H9 (cell line): ENCODE data around the gene DNASE1L1. TPM values are rescaled to one million over a fixed set of nuclear protein-coding genes. Genes with fewer than 3 reads are reported as not detected.

Experiments used
- DNase-seq: peaks from one replicate; pipeline ENCODE4 v3.0.0-alpha.2; 2017
- H2AFZ ChIP-seq: one replicate; pipeline ENCODE4 v1.6.1; 2013; ENCODE audit warnings: mild to moderate bottlenecking, low read length, control low read depth, moderate library complexity
- H2AK5ac ChIP-seq: 2 replicates; pipeline ENCODE4 v1.6.1; 2013; ENCODE audit warnings: low read length, control low read depth, mixed read lengths; ENCODE audit not compliant: insufficient read length
- H2BK120ac ChIP-seq: one replicate; pipeline ENCODE4 v1.6.1; 2013; ENCODE audit warnings: low read depth, mild to moderate bottlenecking, low read length, control low read depth, inconsistent platforms; ENCODE audit not compliant: poor library complexity, severe bottlenecking
- H2BK12ac ChIP-seq: 2 replicates; pipeline ENCODE4 v1.6.1; 2013; ENCODE audit warnings: low read length, control low read depth, mixed read lengths, low read depth; ENCODE audit not compliant: insufficient read length
- H2BK15ac ChIP-seq: 2 replicates; pipeline ENCODE4 v1.6.1; 2013; ENCODE audit warnings: low read depth, low read length, control low read depth
- H2BK20ac ChIP-seq: one replicate; pipeline ENCODE4 v1.6.1; 2013; ENCODE audit warnings: low read depth, mild to moderate bottlenecking, low read length, control low read depth, inconsistent platforms; ENCODE audit not compliant: poor library complexity, severe bottlenecking
- H2BK5ac ChIP-seq: 2 replicates; pipeline ENCODE4 v1.6.1; 2013; ENCODE audit warnings: low read length, control low read depth, mixed read lengths; ENCODE audit not compliant: insufficient read length
- H3K14ac ChIP-seq: 2 replicates; pipeline ENCODE4 v1.6.1; 2013; ENCODE audit warnings: low read length, control low read depth; ENCODE audit not compliant: insufficient read depth
- H3K18ac ChIP-seq: 2 replicates; pipeline ENCODE4 v1.6.1; 2013; ENCODE audit warnings: low read depth, mild to moderate bottlenecking, mixed read lengths, low read length, control low read depth; ENCODE audit not compliant: insufficient read length
- H3K23ac ChIP-seq: 2 replicates; pipeline ENCODE4 v1.6.1; 2013; ENCODE audit warnings: low read length, control low read depth, mixed read lengths, low read depth; ENCODE audit not compliant: insufficient read length
- H3K23me2 ChIP-seq: 2 replicates; pipeline ENCODE4 v1.6.1; 2013; ENCODE audit warnings: low read depth, mild to moderate bottlenecking, mixed read lengths, low read length, control low read depth; ENCODE audit not compliant: insufficient read length, poor library complexity, severe bottlenecking
- H3K27ac ChIP-seq: 2 replicates; pipeline ENCODE4 v1.5.1; 2013; ENCODE audit warnings: low read length, control low read depth, mixed read lengths, low read depth; ENCODE audit not compliant: insufficient read length
- H3K27me3 ChIP-seq: 2 replicates; pipeline ENCODE4 v1.6.1; 2013; ENCODE audit warnings: low read length, control low read depth, inconsistent platforms; ENCODE audit not compliant: insufficient read depth
- H3K4ac ChIP-seq: 2 replicates; pipeline ENCODE4 v1.6.1; 2013; ENCODE audit warnings: low read depth, mild to moderate bottlenecking, control low read depth, inconsistent platforms, low read length, moderate library complexity
- H3K4me1 ChIP-seq: 2 replicates; pipeline ENCODE4 v1.6.1; 2013; ENCODE audit warnings: low read length, control low read depth, inconsistent platforms; ENCODE audit not compliant: insufficient read depth
- H3K4me2 ChIP-seq: 2 replicates; pipeline ENCODE4 v1.6.1; 2013; ENCODE audit warnings: low read length, control low read depth, mixed read lengths; ENCODE audit not compliant: insufficient read length, insufficient read depth
- H3K56ac ChIP-seq: 2 replicates; pipeline ENCODE4 v1.6.1; 2013; ENCODE audit warnings: low read depth, mild to moderate bottlenecking, mixed read lengths, low read length, control low read depth; ENCODE audit not compliant: insufficient read length
- H3K79me1 ChIP-seq: 2 replicates; pipeline ENCODE4 v1.6.1; 2013; ENCODE audit warnings: low read depth, mild to moderate bottlenecking, moderate library complexity, low read length, control low read depth, inconsistent platforms; ENCODE audit not compliant: insufficient read depth, poor library complexity, severe bottlenecking
- H3K79me2 ChIP-seq: 2 replicates; pipeline ENCODE4 v1.6.1; 2013; ENCODE audit warnings: low read length, control low read depth, inconsistent platforms; ENCODE audit not compliant: insufficient read depth
- H3K9ac ChIP-seq: 2 replicates; pipeline ENCODE4 v1.6.1; 2013; ENCODE audit warnings: low read length, control low read depth, mixed read lengths; ENCODE audit not compliant: insufficient read length; ENCODE audit errors: extremely low read depth
- H3K9me3 ChIP-seq: one replicate; pipeline ENCODE4 v1.6.1; 2013; ENCODE audit warnings: low read depth, low read length, inconsistent platforms; ENCODE audit not compliant: control insufficient read depth
- H3T11ph ChIP-seq: one replicate; pipeline ENCODE4 v1.6.1; 2013; ENCODE audit warnings: mild to moderate bottlenecking, low read length, control low read depth, inconsistent platforms
- H4K20me1 ChIP-seq: one replicate; pipeline ENCODE4 v1.6.1; 2013; ENCODE audit not compliant: control insufficient read depth, insufficient read length, insufficient read depth
- H4K5ac ChIP-seq: 2 replicates; pipeline ENCODE4 v1.6.1; 2013; ENCODE audit warnings: low read depth, mild to moderate bottlenecking, mixed read lengths, low read length, control low read depth; ENCODE audit not compliant: insufficient read length
- H4K8ac ChIP-seq: replicated peaks from 2 replicates; pipeline ENCODE4 v1.6.1; 2013; ENCODE audit warnings: low read length, control low read depth, mixed read lengths, low read depth; ENCODE audit not compliant: insufficient read length
- H4K91ac ChIP-seq: 2 replicates; pipeline ENCODE4 v1.6.1; 2013; ENCODE audit warnings: low read depth, mild to moderate bottlenecking, moderate library complexity, mixed read lengths, low read length, control low read depth; ENCODE audit not compliant: insufficient read length
- H3K27ac Mint-ChIP-seq, 3 experiments: 2 replicates in 2 of 3; 3 replicates in 1 of 3; pipeline ENCODE4 v1.8.0; 2020 to 2021; ENCODE audit warnings: mixed read lengths in 3 of 3, mild to moderate bottlenecking in 1 of 3, moderate library complexity in 1 of 3
- H3K27me3 Mint-ChIP-seq: 2 replicates; pipeline ENCODE4 v1.8.0; 2021; ENCODE audit warnings: low read depth, mild to moderate bottlenecking, moderate library complexity, mixed read lengths
- H3K36me3 Mint-ChIP-seq, 3 experiments: 2 replicates in 2 of 3; 3 replicates in 1 of 3; pipeline ENCODE4 v1.8.0; 2020 to 2021; ENCODE audit warnings: low read depth in 3 of 3, mixed read lengths in 3 of 3; ENCODE audit not compliant: insufficient read depth in 1 of 3
- H3K4me1 Mint-ChIP-seq, 2 experiments: 2 replicates each; pipeline ENCODE4 v1.8.0; 2020; ENCODE audit warnings: mixed read lengths in 2 of 2
- H3K4me3 Mint-ChIP-seq, 2 experiments: 2 replicates in 1 of 2; 3 replicates in 1 of 2; pipeline ENCODE4 v1.8.0; 2020 to 2021; ENCODE audit warnings: mild to moderate bottlenecking in 2 of 2, mixed read lengths in 2 of 2, moderate library complexity in 1 of 2
- H3K9me3 Mint-ChIP-seq, 2 experiments: 2 replicates in 1 of 2; 3 replicates in 1 of 2; pipeline ENCODE4 v1.8.0; 2020; ENCODE audit warnings: mild to moderate bottlenecking in 2 of 2, mixed read lengths in 2 of 2, moderate library complexity in 1 of 2
- WGBS: extraction: QIAGEN DNeasy Blood & Tissue Kit; methylation state at CpG from one replicate; pipeline ENCODE4 v1.1.7; 2013; ENCODE audit warnings: missing lambda C conversion rate, low lambda C conversion rate, mixed read lengths; ENCODE audit not compliant: insufficient read length; ENCODE audit errors: extremely low coverage; 5-methylcytosine and 5-hydroxymethylcytosine counted together
- total RNA-seq: library from RNA; stranded (reverse); gene quantifications from 2 replicates; pipeline ENCODE4 v1.2.1, GENCODE V29; 2021
- TF ChIP-seq, protein P1 (sequence below): fragments of 200-600 bp; sonication (generic); conservative IDR thresholded peaks from 3 replicates; pipeline ENCODE4 v1.8.0; 2021; ENCODE audit warnings: antibody characterized with exemption, mild to moderate bottlenecking

Gene DNASE1L1
- total RNA-seq, 1 experiment from 2014 or later: 14.5 TPM

DNA sequence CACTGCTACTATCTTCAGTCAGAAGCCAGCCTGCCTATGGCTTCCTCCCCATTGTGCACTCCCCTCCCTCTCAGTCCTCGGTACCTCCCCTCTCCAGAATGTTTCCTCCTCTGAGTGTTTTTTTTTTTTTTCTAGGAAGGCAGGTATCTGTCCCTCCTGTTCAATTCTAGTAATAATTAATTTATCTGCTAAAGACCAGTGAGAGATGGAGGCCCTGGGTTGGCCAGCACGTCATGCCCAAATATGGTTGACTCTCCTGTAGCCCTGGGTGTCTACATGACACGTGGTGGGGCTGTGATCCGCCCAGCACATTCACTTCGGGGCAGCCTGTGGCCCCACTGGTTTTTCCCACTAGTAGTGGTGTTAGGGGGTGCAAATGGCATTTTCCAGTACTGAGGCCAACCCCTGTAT, 36.4 kb downstream of the DNASE1L1 start:
- H2BK15ac ChIP-seq: no peak overlapping the region
- H3K23ac ChIP-seq: no peak overlapping the region
- H2AK5ac ChIP-seq: no peak overlapping the region
- H2BK20ac ChIP-seq: no peak overlapping the region
- H2BK5ac ChIP-seq: no peak overlapping the region
- Mint-ChIP-seq H3K36me3 (peaks cover 13 to 21% (median 16%) of the 10 kb centered on the region in 3 experiments), H3K9me3 (peaks cover 45 to 51% of the 10 kb centered on the region in 2 experiments), H3K27me3 (peaks cover 3% of the 10 kb centered on the region; the same call in 1 of the 2 replicates), H3K4me3 (peak overlapping the region; percentile 54 to 63), H3K4me1 (peaks cover 2 to 27% of the 10 kb centered on the region in 2 experiments; a peak in 3 of 4 replicates), H3K27ac (no peak overlapping the region)
- no peak overlapping the region for H3K9ac ChIP-seq
- H3K56ac ChIP-seq: no peak overlapping the region
- no peak for DNase-seq
- no peaks in the 10 kb centered on the region for H4K20me1 ChIP-seq
- no peaks in the 10 kb centered on the region for H3K9me3 ChIP-seq
- TF ChIP-seq, protein P1, sequence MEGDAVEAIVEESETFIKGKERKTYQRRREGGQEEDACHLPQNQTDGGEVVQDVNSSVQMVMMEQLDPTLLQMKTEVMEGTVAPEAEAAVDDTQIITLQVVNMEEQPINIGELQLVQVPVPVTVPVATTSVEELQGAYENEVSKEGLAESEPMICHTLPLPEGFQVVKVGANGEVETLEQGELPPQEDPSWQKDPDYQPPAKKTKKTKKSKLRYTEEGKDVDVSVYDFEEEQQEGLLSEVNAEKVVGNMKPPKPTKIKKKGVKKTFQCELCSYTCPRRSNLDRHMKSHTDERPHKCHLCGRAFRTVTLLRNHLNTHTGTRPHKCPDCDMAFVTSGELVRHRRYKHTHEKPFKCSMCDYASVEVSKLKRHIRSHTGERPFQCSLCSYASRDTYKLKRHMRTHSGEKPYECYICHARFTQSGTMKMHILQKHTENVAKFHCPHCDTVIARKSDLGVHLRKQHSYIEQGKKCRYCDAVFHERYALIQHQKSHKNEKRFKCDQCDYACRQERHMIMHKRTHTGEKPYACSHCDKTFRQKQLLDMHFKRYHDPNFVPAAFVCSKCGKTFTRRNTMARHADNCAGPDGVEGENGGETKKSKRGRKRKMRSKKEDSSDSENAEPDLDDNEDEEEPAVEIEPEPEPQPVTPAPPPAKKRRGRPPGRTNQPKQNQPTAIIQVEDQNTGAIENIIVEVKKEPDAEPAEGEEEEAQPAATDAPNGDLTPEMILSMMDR: no peak
- H3K14ac ChIP-seq: no peak overlapping the region
- H3K18ac ChIP-seq: no peak overlapping the region
- H3K79me2 ChIP-seq: peaks cover 17% of the 10 kb centered on the region; the same call in 1 of the 2 replicates
- H3K79me1 ChIP-seq: no peaks in the 10 kb centered on the region
- H2BK120ac ChIP-seq: no peak overlapping the region
- no peak overlapping the region for H3T11ph ChIP-seq
- H3K27ac ChIP-seq: no peak overlapping the region
- H3K23me2 ChIP-seq: peaks cover 5% of the 10 kb centered on the region
- H4K91ac ChIP-seq: no peak overlapping the region
- H3K4ac ChIP-seq: no peak overlapping the region
- WGBS: no CpG with 5 or more reads among the region's 5 CpGs
- H3K4me1 ChIP-seq: no peaks in the 10 kb centered on the region
- no peak overlapping the region for H4K8ac ChIP-seq
- no peak overlapping the region for H4K5ac ChIP-seq
- H2AFZ ChIP-seq: no peak overlapping the region
- no peaks in the 10 kb centered on the region for H3K27me3 ChIP-seq
- no peak overlapping the region for H2BK12ac ChIP-seq
- no peak overlapping the region for H3K4me2 ChIP-seq
